Lung (tissue), 12 donors: Measurements from ENCODE around the gene SLC25A13. TPM values are rescaled to one million over a fixed set of nuclear protein-coding genes. Genes with fewer than 3 reads are reported as not detected.

Experiments
- ATAC-seq: fragments of 200-7000 bp; cut with Tn5 transposase; one replicate; pipeline ENCODE4 v1.9.1; 2020; ENCODE audit warnings: moderate number of reproducible peaks; ENCODE audit not compliant: insufficient read depth, low FRiP score
- DNase-seq, 3 donors: peaks; one replicate each; pipeline ENCODE4 v3.0.0-alpha.2; 2013 to 2017
- H3K27ac ChIP-seq, 2 donors: one replicate each; pipeline ENCODE4 v1.5.1; 2013; ENCODE audit warnings: mild to moderate bottlenecking in 2 of 2, moderate library complexity in 2 of 2, control low read depth in 1 of 2, inconsistent platforms in 1 of 2, low read depth in 1 of 2, low read length in 1 of 2
- H3K27me3 ChIP-seq, 3 donors: one replicate each; pipeline ENCODE4 v1.5.1; 2013; ENCODE audit warnings: low read length in 2 of 3; ENCODE audit not compliant: control insufficient read depth in 3 of 3, insufficient read depth in 3 of 3
- H3K36me3 ChIP-seq, 4 donors: one replicate each; pipeline ENCODE4 v1.5.1; 2013; ENCODE audit warnings: low read length in 4 of 4, mild to moderate bottlenecking in 1 of 4, moderate library complexity in 1 of 4; ENCODE audit not compliant: control insufficient read depth in 4 of 4, insufficient read depth in 4 of 4
- H3K4me1 ChIP-seq, 5 donors: one replicate each; pipeline ENCODE4 v1.5.1; 2013; ENCODE audit warnings: low read length in 5 of 5, mild to moderate bottlenecking in 2 of 5, moderate library complexity in 1 of 5; ENCODE audit not compliant: control insufficient read depth in 5 of 5, insufficient read depth in 5 of 5
- H3K4me3 ChIP-seq: one replicate; pipeline ENCODE4 v1.5.1; 2013; ENCODE audit warnings: mild to moderate bottlenecking, control low read depth, moderate library complexity
- H3K9ac ChIP-seq, 2 donors: one replicate each; pipeline ENCODE4 v1.5.1; 2013; ENCODE audit warnings: low read length in 2 of 2, control low read depth in 1 of 2; ENCODE audit not compliant: insufficient read depth in 1 of 2
- H3K9me3 ChIP-seq, 4 donors: one replicate each; pipeline ENCODE4 v1.5.1; 2013; ENCODE audit warnings: low read length in 3 of 4, mild to moderate bottlenecking in 1 of 4, moderate library complexity in 1 of 4; ENCODE audit not compliant: control insufficient read depth in 4 of 4, insufficient read depth in 3 of 4
- WGBS, 2 donors: extraction: QIAGEN DNeasy Blood & Tissue Kit; methylation state at CpG; one replicate each; pipeline ENCODE4 v1.1.7; 2013; 5-methylcytosine and 5-hydroxymethylcytosine counted together
- polyA plus RNA-seq, 2 donors: library from polyadenylated mRNA; stranded (reverse); fragments of 200-250 nt; gene quantifications; one replicate each; pipeline ENCODE4 v1.2.1, GENCODE V29; 2013
- total RNA-seq, 2 donors: library from RNA; depleted of rRNA in 1 of 2; stranded (reverse); fragments of >200 nt in 1 of 2; gene quantifications; one replicate each; pipeline ENCODE4 v1.2.1, GENCODE V29; 2014 to 2021
- TF ChIP-seq, protein P1 (sequence below): IDR thresholded peaks from 2 replicates; pipeline ENCODE4 v1.5.1; 2012; ENCODE audit warnings: mild to moderate bottlenecking; ENCODE audit errors: control extremely low read depth, extremely low read depth
- donor health status: control.
- donor health status: control.
- donor health status: Bipolar disorder and iron deficiency.
- donor health status: healthy.
- donor health status: DM: yes; HTN: yes; CAD: no.

Gene SLC25A13
- total and polyA plus RNA-seq, 4 donors, result 7.8 to 40.8 (median 19.6) TPM

DNA sequence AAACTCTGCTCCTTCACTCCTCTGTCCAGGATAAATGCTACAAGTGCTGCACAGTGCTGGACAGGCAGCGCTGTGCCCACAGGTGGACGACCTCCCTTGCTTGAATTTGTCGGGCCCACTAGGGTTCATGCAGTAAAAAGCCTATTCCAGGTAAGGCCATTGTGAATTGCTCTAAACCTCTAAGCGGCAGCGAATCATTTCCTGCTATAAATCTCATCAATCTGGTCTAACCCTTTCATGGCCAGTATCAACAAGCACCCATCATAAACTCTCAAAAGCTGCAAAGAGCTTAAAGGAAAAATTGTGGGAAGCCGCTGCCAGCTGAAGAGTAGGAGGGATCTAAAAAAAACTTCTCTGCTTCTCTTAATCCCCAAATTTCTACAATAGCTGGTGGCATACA lies 134.2 kb downstream of the SLC25A13 start:
- no peak overlapping the region for H3K27ac ChIP-seq
- peaks cover 4 to 33% (median 17%) of the 10 kb centered on the region in 4 donors for H3K36me3 ChIP-seq
- no peaks in the 10 kb centered on the region for H3K27me3 ChIP-seq
- TF ChIP-seq, protein P1, sequence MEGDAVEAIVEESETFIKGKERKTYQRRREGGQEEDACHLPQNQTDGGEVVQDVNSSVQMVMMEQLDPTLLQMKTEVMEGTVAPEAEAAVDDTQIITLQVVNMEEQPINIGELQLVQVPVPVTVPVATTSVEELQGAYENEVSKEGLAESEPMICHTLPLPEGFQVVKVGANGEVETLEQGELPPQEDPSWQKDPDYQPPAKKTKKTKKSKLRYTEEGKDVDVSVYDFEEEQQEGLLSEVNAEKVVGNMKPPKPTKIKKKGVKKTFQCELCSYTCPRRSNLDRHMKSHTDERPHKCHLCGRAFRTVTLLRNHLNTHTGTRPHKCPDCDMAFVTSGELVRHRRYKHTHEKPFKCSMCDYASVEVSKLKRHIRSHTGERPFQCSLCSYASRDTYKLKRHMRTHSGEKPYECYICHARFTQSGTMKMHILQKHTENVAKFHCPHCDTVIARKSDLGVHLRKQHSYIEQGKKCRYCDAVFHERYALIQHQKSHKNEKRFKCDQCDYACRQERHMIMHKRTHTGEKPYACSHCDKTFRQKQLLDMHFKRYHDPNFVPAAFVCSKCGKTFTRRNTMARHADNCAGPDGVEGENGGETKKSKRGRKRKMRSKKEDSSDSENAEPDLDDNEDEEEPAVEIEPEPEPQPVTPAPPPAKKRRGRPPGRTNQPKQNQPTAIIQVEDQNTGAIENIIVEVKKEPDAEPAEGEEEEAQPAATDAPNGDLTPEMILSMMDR, result no peak
- no peak overlapping the region for H3K9ac ChIP-seq
- no peak overlapping the region for H3K4me3 ChIP-seq
- ATAC-seq (no peak), DNase-seq (no peak)
- peaks cover 0 to 3% (median 0%) of the 10 kb centered on the region in 5 donors for H3K4me1 ChIP-seq
- no peaks in the 10 kb centered on the region for H3K9me3 ChIP-seq
- WGBS, 2 donors, result 69 to 72% methylated on average over 6 of the region's 6 CpGs

DNA sequence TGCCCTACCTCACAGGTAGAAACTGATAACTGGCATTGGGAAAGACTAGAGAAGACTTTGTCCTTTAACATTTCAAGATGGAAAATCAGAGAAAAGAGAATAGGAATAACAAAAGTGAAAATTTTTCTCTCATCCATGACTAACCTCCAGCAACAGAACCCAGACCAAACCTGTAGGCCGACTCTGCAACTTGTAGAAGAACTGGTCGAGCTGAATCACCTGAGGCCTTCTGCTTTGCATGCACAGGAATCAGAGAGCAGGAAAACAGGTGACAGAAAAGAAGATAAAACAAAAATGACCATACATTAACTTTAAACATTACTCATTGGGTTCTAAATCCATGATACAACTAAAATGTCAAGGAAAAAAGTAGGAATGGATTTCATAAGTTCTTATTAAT lies 137.1 kb downstream of the SLC25A13 start:
- Histone ChIP-seq H3K27ac (no peak overlapping the region), H3K9me3 (no peaks in the 10 kb centered on the region), H3K9ac (no peak overlapping the region), H3K4me3 (no peak overlapping the region), H3K4me1 (peaks cover 0 to 3% (median 0%) of the 10 kb centered on the region in 5 donors), H3K36me3 (peaks cover 4 to 28% (median 17%) of the 10 kb centered on the region in 4 donors), H3K27me3 (no peaks in the 10 kb centered on the region)
- WGBS, 2 donors, result 92 to 96% methylated on average over 2 of the region's 2 CpGs
- TF ChIP-seq, protein P1, result no peak
- no peak for DNase-seq
- no peak for ATAC-seq

DNA sequence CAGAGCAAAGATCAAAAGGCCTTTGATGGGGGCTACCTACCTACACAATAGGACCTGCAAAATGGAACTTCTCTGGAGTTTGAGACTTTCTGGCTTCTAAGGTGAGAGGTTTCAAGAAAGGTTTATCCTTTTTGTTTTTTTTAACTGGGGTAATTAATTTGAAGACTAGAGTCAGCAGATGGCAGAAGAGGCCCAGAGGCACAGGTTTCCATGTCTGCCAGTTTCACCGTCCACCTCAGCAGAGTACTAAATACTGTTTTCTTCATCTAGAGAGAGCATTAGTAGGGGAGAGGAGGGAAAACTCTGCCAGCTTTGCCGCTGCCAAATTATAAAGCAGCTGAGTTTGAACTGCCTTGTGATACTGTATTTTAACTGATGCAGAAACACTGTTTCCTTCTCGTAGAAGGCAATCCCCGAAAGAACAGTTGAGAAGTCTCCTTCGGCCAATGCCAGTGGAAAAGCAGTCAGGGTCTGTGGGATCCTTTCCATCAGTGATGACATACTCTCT lies 138.7 kb downstream of the SLC25A13 start:
- Histone ChIP-seq H3K4me3 (no peak overlapping the region), H3K36me3 (peaks cover 4 to 25% (median 15%) of the 10 kb centered on the region in 4 donors), H3K27ac (no peak overlapping the region), H3K27me3 (no peaks in the 10 kb centered on the region), H3K4me1 (peaks cover 0 to 3% (median 0%) of the 10 kb centered on the region in 5 donors), H3K9me3 (no peaks in the 10 kb centered on the region), H3K9ac (no peak overlapping the region)
- no peak for ATAC-seq
- TF ChIP-seq, protein P1, result no peak
- no peak for DNase-seq
- 95 to 97% methylated on average over 5 of the region's 5 CpGs for WGBS, 2 donors
